ENCODE measurements around the gene ARHGAP15.

The ARHGAP15 gene

DNA sequence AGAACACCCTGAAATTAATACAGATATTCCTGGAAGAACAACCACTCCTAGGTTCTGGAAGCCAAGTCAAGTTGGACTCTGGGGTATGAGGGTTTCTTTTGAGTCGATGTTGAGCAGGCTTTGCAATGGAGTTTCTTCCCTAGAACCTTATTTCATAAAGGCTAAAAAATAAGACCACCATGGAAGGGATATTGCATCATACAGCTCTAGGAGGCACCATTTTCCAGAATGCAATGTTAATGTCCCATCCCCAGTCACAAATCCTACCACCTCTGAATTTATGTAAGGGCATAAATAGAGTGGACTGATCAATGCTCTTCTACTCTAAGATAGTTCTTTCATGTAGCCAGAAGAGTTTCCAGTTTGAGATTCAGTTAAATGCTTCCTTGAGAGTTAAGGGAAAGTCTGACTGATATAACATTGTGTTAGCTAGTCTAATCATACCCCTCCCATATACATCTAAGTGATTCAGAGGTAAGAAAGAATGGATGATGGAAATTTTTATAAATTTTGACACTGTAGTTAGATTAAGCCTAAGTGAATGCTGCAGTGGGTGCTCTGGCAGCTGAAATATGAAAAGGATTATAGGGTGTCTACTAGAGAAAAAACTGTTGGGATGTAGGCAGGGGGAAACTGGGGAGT lies 22.0 kb downstream of the ARHGAP15 start:
- Histone ChIP-seq H3K27ac (ENCODE audit: low read depth, low read length) (no peak overlapping the region), H4K20me1 (ENCODE audit: low read depth, low read length) (no peaks in the 10 kb centered on the region)

DNA sequence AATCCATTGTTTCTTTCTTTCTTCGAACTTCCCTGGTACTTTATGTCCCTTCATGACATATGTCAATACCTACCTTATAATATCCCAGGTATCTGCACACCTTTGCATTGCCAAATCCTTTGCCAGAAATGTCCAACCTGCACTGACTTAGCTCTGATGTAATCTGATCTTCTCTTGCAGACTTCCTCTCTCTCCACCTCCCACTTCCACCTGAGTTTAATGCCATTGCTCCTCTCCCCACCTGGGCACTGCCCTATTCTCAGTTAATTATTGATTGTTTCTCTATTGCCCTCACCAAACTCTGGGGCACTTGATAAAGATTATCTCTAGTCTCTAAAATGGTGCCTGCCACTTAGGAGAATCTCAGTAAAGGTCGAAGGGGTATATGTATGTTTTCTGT lies 23.0 kb downstream of the ARHGAP15 start:
- Histone ChIP-seq H4K20me1 (ENCODE audit: low read depth, low read length) (no peaks in the 10 kb centered on the region), H3K4me3 (ENCODE audit: insufficient read depth, low read length, poor library complexity, severe bottlenecking) (no peak overlapping the region), H3K36me3 (ENCODE audit: low read length) (peaks cover 10% of the 10 kb centered on the region; the same call in 1 of the 2 replicates), H3K9ac (ENCODE audit: low read length) (no peak overlapping the region), H3K27me3 (ENCODE audit: low read length) (no peaks in the 10 kb centered on the region), H3K27ac (ENCODE audit: low read depth, low read length) (no peak overlapping the region), H3K4me2 (ENCODE audit: low read depth, low read length, poor library complexity, severe bottlenecking) (peak overlapping the region; percentile 11), H3K79me2 (ENCODE audit: insufficient read depth, low read length) (peaks cover 74% of the 10 kb centered on the region), H3F3A (ENCODE audit: insufficient read depth) (no peaks in the 10 kb centered on the region; the same call in 1 of the 2 replicates), H3K9me3 (ENCODE audit: insufficient read depth, low read length) (no peaks in the 10 kb centered on the region), H3K9me2 (replicated peaks; ENCODE audit: insufficient read depth, low read length) (no peaks in the 10 kb centered on the region), H2AFZ (ENCODE audit: low read depth, low read length, severe bottlenecking) (no peak overlapping the region)
- TF ChIP-seq, protein P1, sequence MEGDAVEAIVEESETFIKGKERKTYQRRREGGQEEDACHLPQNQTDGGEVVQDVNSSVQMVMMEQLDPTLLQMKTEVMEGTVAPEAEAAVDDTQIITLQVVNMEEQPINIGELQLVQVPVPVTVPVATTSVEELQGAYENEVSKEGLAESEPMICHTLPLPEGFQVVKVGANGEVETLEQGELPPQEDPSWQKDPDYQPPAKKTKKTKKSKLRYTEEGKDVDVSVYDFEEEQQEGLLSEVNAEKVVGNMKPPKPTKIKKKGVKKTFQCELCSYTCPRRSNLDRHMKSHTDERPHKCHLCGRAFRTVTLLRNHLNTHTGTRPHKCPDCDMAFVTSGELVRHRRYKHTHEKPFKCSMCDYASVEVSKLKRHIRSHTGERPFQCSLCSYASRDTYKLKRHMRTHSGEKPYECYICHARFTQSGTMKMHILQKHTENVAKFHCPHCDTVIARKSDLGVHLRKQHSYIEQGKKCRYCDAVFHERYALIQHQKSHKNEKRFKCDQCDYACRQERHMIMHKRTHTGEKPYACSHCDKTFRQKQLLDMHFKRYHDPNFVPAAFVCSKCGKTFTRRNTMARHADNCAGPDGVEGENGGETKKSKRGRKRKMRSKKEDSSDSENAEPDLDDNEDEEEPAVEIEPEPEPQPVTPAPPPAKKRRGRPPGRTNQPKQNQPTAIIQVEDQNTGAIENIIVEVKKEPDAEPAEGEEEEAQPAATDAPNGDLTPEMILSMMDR (IDR thresholded peaks at IDR 0.05; ENCODE audit: insufficient read depth, low read length, poor library complexity, severe bottlenecking): no peak
- no peak for TF ChIP-seq EZH2phosphoT487 (conservative IDR thresholded peaks at IDR 0.05; ENCODE audit: low read length)

More for the DNA sequence above, 22.0 kb downstream of the ARHGAP15 start:
- no peaks in the 10 kb centered on the region for H3F3A ChIP-seq (ENCODE audit: insufficient read depth)
- H3K9ac ChIP-seq (ENCODE audit: low read length): no peak overlapping the region
- H3K9me3 ChIP-seq (ENCODE audit: insufficient read depth, low read length): no peaks in the 10 kb centered on the region
- no peak overlapping the region for H3K4me3 ChIP-seq (ENCODE audit: insufficient read depth, low read length, poor library complexity, severe bottlenecking)
- H3K79me2 ChIP-seq (ENCODE audit: insufficient read depth, low read length): peaks cover 84% of the 10 kb centered on the region
- H3K4me2 ChIP-seq (ENCODE audit: low read depth, low read length, poor library complexity, severe bottlenecking): no peak overlapping the region
- H3K36me3 ChIP-seq (ENCODE audit: low read length): 0 out of 2 replicates have a peak, but pooled peaks cover 7% of the 10 kb centered on the region
- TF ChIP-seq EZH2phosphoT487 (conservative IDR thresholded peaks at IDR 0.05; ENCODE audit: low read length): no peak
- TF ChIP-seq, protein P1 (IDR thresholded peaks at IDR 0.05; ENCODE audit: insufficient read depth, low read length, poor library complexity, severe bottlenecking): no peak
- H3K27me3 ChIP-seq (ENCODE audit: low read length): no peaks in the 10 kb centered on the region
- no peak overlapping the region for H2AFZ ChIP-seq (ENCODE audit: low read depth, low read length, severe bottlenecking)
- H3K9me2 ChIP-seq (replicated peaks; ENCODE audit: insufficient read depth, low read length): no peaks in the 10 kb centered on the region

DNA sequence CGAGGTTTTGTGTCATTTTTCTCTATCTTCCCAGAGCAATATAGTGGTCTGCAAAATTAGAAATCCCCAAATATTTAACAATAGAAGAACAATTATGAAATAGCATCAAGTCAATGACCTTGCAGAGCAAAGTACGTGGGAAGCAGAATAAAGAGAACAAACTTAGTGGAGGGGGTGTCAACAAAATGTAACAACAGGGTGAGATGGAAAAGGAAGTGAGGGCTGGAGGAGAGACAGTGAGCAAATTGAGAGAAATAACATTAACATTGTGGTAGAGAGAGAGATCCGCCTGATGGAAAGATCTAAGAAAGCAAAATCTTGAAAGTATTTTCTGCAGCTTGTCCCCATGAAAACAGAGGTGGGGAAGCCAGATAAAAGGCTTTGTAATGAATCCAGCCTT lies 23.4 kb downstream of the ARHGAP15 start:
- TF ChIP-seq, protein P1 (IDR thresholded peaks at IDR 0.05; ENCODE audit: insufficient read depth, low read length, poor library complexity, severe bottlenecking): no peak
- TF ChIP-seq EZH2phosphoT487 (conservative IDR thresholded peaks at IDR 0.05; ENCODE audit: low read length): no peak
- Histone ChIP-seq H3K9me2 (replicated peaks; ENCODE audit: insufficient read depth, low read length) (no peaks in the 10 kb centered on the region), H3K36me3 (ENCODE audit: low read length) (peaks cover 11% of the 10 kb centered on the region; the same call in 1 of the 2 replicates), H3K9me3 (ENCODE audit: insufficient read depth, low read length) (no peaks in the 10 kb centered on the region), H4K20me1 (ENCODE audit: low read depth, low read length) (no peaks in the 10 kb centered on the region), H2AFZ (ENCODE audit: low read depth, low read length, severe bottlenecking) (no peak overlapping the region), H3K4me3 (ENCODE audit: insufficient read depth, low read length, poor library complexity, severe bottlenecking) (no peak overlapping the region), H3K27ac (ENCODE audit: low read depth, low read length) (no peak overlapping the region), H3K79me2 (ENCODE audit: insufficient read depth, low read length) (peaks cover 72% of the 10 kb centered on the region), H3K4me2 (ENCODE audit: low read depth, low read length, poor library complexity, severe bottlenecking) (peak overlapping the region; percentile 11), H3K9ac (ENCODE audit: low read length) (no peak overlapping the region), H3K27me3 (ENCODE audit: low read length) (no peaks in the 10 kb centered on the region), H3F3A (ENCODE audit: insufficient read depth) (no peaks in the 10 kb centered on the region; the same call in 1 of the 2 replicates)

Data from SU-DHL-6 (cell line).